Tibial artery (tissue), 4 donors: ENCODE data around the gene CDYL2.

Experiments
- DNase-seq, 2 donors: peaks; one replicate each; pipeline ENCODE4 v3.0.0-alpha.2; 2019
- H3K27ac ChIP-seq, 2 donors: fragments of 200-600 bp; sonication (generic) in 1 of 2; 1 replicate in 1 of 2; 2 replicates in 1 of 2; pipeline ENCODE4 v1.5.1; 2018 to 2019; ENCODE audit warnings: mild to moderate bottlenecking in 1 of 2
- H3K27me3 ChIP-seq, 2 donors: fragments of 200-600 bp; sonication (generic) in 1 of 2; one replicate each; pipeline versions ENCODE4 v1.5.1 to v1.6.0; 2016 to 2019
- H3K36me3 ChIP-seq, 3 donors: fragments of 200-600 bp; sonication (generic) in 2 of 3; one replicate each; pipeline ENCODE4 v1.5.1; 2016 to 2019; ENCODE audit warnings: mild to moderate bottlenecking in 2 of 3
- H3K4me1 ChIP-seq, 4 donors: fragments of 200-600 bp; sonication (generic) in 2 of 4; 1 replicate in 3 of 4; 2 replicates in 1 of 4; pipeline ENCODE4 v1.5.1; 2016 to 2019
- H3K4me3 ChIP-seq, 2 donors: fragments of 200-600 bp; sonication (generic) in 1 of 2; 1 replicate in 1 of 2; 2 replicates in 1 of 2; pipeline ENCODE4 v1.5.1; 2018 to 2019; ENCODE audit warnings: mild to moderate bottlenecking in 2 of 2
- H3K9me3 ChIP-seq, 3 donors: fragments of 200-600 bp; sonication (generic) in 1 of 3; one replicate each; pipeline ENCODE4 v1.5.1; 2016 to 2019
- CTCF ChIP-seq, 2 experiments: fragments of 200-600 bp in 1 of 2; fragments of 450-650 bp in 1 of 2; IDR thresholded peaks; one replicate each; pipeline ENCODE4 v1.5.1; 2017 to 2019; ENCODE audit warnings: antibody characterized with exemption in 2 of 2, mild to moderate bottlenecking in 1 of 2, moderate library complexity in 1 of 2
- intact Hi-C: fragments of 100-400 bp; cut with DNase I; formaldehyde crosslinking; loops from one replicate; pipeline ENCODE4 v1.15.0; 2023; ENCODE audit warnings: low total_unique reads

CDYL2 gene

GRCh38 chr16:80612461-80613017 is 191.9 kb downstream of the CDYL2 start:
- no peak for TF ChIP-seq CTCF (IDR thresholded peaks at IDR 0.05)
- no peak overlapping the region for H3K4me3 ChIP-seq
- intact Hi-C loops = no loop called here
- H3K27me3 ChIP-seq = no peaks in the 10 kb centered on the region
- peak in 1 of 2 donors; percentile 54 for DNase-seq
- H3K27ac ChIP-seq = no peak overlapping the region
- H3K4me1 ChIP-seq = no peaks in the 10 kb centered on the region
- H3K9me3 ChIP-seq = no peaks in the 10 kb centered on the region
- H3K36me3 ChIP-seq = peaks cover 0 to 9% (median 0%) of the 10 kb centered on the region in 3 donors

GRCh38 chr16:80611930-80612327 is 192.5 kb downstream of the CDYL2 start:
- Histone ChIP-seq H3K9me3 (no peaks in the 10 kb centered on the region), H3K27ac (no peak overlapping the region), H3K27me3 (no peaks in the 10 kb centered on the region), H3K4me3 (no peak overlapping the region), H3K36me3 (peaks cover 0 to 13% (median 0%) of the 10 kb centered on the region in 3 donors), H3K4me1 (no peaks in the 10 kb centered on the region)
- intact Hi-C loops = no loop called here
- no peak for TF ChIP-seq CTCF (IDR thresholded peaks at IDR 0.05)
- DNase-seq = peak in 1 of 2 donors; percentile 47

GRCh38 chr16:80611171-80611929 is 193.0 kb downstream of the CDYL2 start:
- Histone ChIP-seq H3K27me3 (no peaks in the 10 kb centered on the region), H3K9me3 (no peaks in the 10 kb centered on the region), H3K4me3 (no peak overlapping the region), H3K27ac (no peak overlapping the region), H3K36me3 (peaks cover 0 to 14% (median 0%) of the 10 kb centered on the region in 3 donors), H3K4me1 (no peaks in the 10 kb centered on the region)
- intact Hi-C loops = no loop called here
- peak in 1 of 2 donors; percentile 32 for DNase-seq
- no peak for TF ChIP-seq CTCF (IDR thresholded peaks at IDR 0.05)

GRCh38 chr16:80610481-80611156 is 193.8 kb downstream of the CDYL2 start:
- no peak for TF ChIP-seq CTCF (IDR thresholded peaks at IDR 0.05)
- Histone ChIP-seq H3K4me3 (no peak overlapping the region), H3K27me3 (no peaks in the 10 kb centered on the region), H3K4me1 (no peaks in the 10 kb centered on the region), H3K27ac (no peak overlapping the region), H3K9me3 (no peaks in the 10 kb centered on the region), H3K36me3 (peaks cover 0 to 14% (median 0%) of the 10 kb centered on the region in 3 donors)
- intact Hi-C loops = no loop called here
- DNase-seq = peak in 1 of 2 donors; percentile 55

GRCh38 chr16:80608946-80609345 is 195.5 kb downstream of the CDYL2 start:
- Histone ChIP-seq H3K27me3 (no peaks in the 10 kb centered on the region), H3K9me3 (no peaks in the 10 kb centered on the region), H3K36me3 (peaks cover 0 to 14% (median 0%) of the 10 kb centered on the region in 3 donors), H3K27ac (no peak overlapping the region), H3K4me1 (no peaks in the 10 kb centered on the region), H3K4me3 (no peak overlapping the region)
- TF ChIP-seq CTCF (IDR thresholded peaks at IDR 0.05) = no peak
- no peak for DNase-seq
- intact Hi-C loops = no loop called here
